Astrocyte of the spinal cord (primary cell): ENCODE data around the gene FAM83D.

Source experiments
- DNase-seq: peaks from one replicate; pipeline ENCODE4 v3.0.0; 2011; ENCODE audit warnings: low read depth, low spot score
- H3K4me3 ChIP-seq: 2 replicates; pipeline ENCODE4 v1.5.1; 2011; ENCODE audit warnings: low read depth, mild to moderate bottlenecking, low read length, moderate library complexity
- CTCF ChIP-seq: IDR thresholded peaks from 2 replicates; pipeline ENCODE4 v1.5.1; 2012; ENCODE audit warnings: low read depth, mild to moderate bottlenecking, low read length, inconsistent platforms
- in situ Hi-C: cut with HindIII; loops from 2 replicates; pipeline ENCODE4 v1.10.0; 2017; ENCODE audit warnings: low sequenced_read_pairs

Gene FAM83D

DNA sequence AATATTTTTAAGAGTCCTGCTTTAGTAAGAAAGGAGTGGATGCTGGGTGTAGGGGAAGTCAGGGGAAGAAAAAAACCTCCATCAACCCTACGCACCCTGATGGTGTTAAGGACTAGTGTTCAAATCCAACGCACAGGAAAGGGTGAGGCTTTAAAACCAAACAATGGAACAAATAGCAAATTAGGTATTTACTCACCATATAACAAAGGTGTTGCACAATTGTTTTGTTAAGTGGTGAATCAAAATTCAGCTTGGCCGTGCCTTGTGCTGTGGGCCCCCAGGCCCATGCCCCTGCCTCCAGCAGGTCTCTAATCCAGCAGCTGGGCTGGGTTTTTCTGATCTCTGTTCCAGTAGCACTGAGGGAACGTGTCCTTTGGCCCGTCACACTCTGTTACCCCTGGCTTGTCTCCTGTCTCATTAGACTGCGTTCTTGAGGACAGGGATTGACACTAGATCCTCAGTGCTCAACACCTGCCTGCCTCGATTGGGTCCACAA is 11.8 kb downstream of the FAM83D start:
- in situ Hi-C loops = no loop called here

DNA sequence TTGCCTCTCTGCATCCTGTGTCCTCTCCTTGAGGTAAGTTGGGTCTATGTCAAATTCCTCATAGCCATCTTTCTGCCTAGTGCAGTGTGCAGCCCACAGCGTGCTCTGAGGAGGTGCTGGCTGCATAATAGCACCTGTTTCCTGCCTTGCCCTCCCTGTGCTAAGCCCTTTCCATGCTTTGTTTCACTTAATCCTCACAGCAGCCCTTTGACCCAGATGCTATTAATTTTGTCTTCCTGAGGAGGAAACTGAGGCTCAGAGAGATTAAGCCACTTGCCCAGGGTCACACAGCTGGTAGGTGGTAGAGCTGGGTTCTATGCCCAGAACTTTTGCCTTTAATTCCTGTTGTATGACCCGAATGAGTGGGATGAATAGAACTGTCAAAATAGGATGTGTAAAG is 13.5 kb downstream of the FAM83D start:
- no peak for TF ChIP-seq CTCF
- in situ Hi-C loops = no loop called here
- no peak overlapping the region for H3K4me3 ChIP-seq
- no peak for DNase-seq

More for the DNA sequence above, 11.8 kb downstream of the FAM83D start:
- no peak for DNase-seq
- TF ChIP-seq CTCF = no peak
- H3K4me3 ChIP-seq = no peak overlapping the region

- H3K4me3 ChIP-seq = no peak overlapping the region
- in situ Hi-C loops = no loop called here
- no peak for DNase-seq
- no peak for TF ChIP-seq CTCF
Measured at GRCh38 chr20:38940644-38941043, 14.4 kb downstream of the FAM83D start.

- no peak overlapping the region for H3K4me3 ChIP-seq
- in situ Hi-C loops = no loop called here
- no peak for TF ChIP-seq CTCF
Measured at GRCh38 chr20:38941726-38942389, 15.6 kb downstream of the FAM83D start.

GRCh38 chr20:38945012-38945411 is 18.8 kb downstream of the FAM83D start:
- in situ Hi-C loops = no loop called here
- TF ChIP-seq CTCF = no peak

More at GRCh38 chr20:38941726-38942389, 15.6 kb downstream of the FAM83D start:
- DNase-seq = no peak

GRCh38 chr20:38946836-38947235 is 20.6 kb downstream of the FAM83D start:
- TF ChIP-seq CTCF = no peak
- no peak overlapping the region for H3K4me3 ChIP-seq
- DNase-seq = no peak
- in situ Hi-C loops = no loop called here

More at GRCh38 chr20:38945012-38945411, 18.8 kb downstream of the FAM83D start:
- H3K4me3 ChIP-seq = no peak overlapping the region
- no peak for DNase-seq
